Neural progenitor cell (in vitro differentiated cells): ENCODE data around the gene RASD1. TPM values are rescaled to one million over a fixed set of nuclear protein-coding genes. Genes with fewer than 3 reads are reported as not detected.
A peak's percentile ranks its signal among the peaks of the same experiment; 100 is the strongest.

Source experiments
- DNase-seq: peaks from one replicate; pipeline ENCODE4 v3.0.0-alpha.2; 2016; ENCODE audit warnings: low spot score
- H2AFZ ChIP-seq: fragments of 200-600 bp; sonication (generic); replicated peaks from 2 replicates; pipeline ENCODE4 v1.6.1; 2016; ENCODE audit warnings: antibody characterized with exemption
- H3F3A ChIP-seq: fragments of 200-600 bp; sonication (generic); 2 replicates; pipeline ENCODE4 v1.6.1; 2016; ENCODE audit warnings: antibody characterized with exemption, low read depth
- H3K27ac ChIP-seq: fragments of 200-600 bp; sonication (generic); 2 replicates; pipeline ENCODE4 v1.5.1; 2016; ENCODE audit warnings: mild to moderate bottlenecking
- H3K27me3 ChIP-seq: fragments of 200-600 bp; sonication (generic); 2 replicates; pipeline ENCODE4 v1.6.1; 2016; ENCODE audit warnings: mild to moderate bottlenecking, moderate library complexity
- H3K36me3 ChIP-seq: fragments of 200-600 bp; sonication (generic); 2 replicates; pipeline ENCODE4 v1.5.1; 2016
- H3K4me1 ChIP-seq: fragments of 200-600 bp; sonication (generic); 2 replicates; pipeline ENCODE4 v1.6.1; 2016; ENCODE audit warnings: mixed run types
- H3K4me2 ChIP-seq: fragments of 200-600 bp; sonication (generic); 2 replicates; pipeline ENCODE4 v1.6.1; 2016
- H3K4me3 ChIP-seq: fragments of 200-600 bp; sonication (generic); 2 replicates; pipeline ENCODE4 v1.5.1; 2016
- H3K79me2 ChIP-seq: fragments of 200-600 bp; sonication (generic); 2 replicates; pipeline ENCODE4 v1.6.1; 2016; ENCODE audit warnings: low read depth
- H3K9ac ChIP-seq: fragments of 200-600 bp; sonication (generic); 2 replicates; pipeline ENCODE4 v1.6.1; 2016
- H3K9me3 ChIP-seq: fragments of 200-600 bp; sonication (generic); 2 replicates; pipeline ENCODE4 v1.5.1; 2016; ENCODE audit warnings: low read depth
- H4K20me1 ChIP-seq: fragments of 200-600 bp; sonication (generic); 2 replicates; pipeline ENCODE4 v1.6.1; 2016; ENCODE audit warnings: low read depth
- H3K27ac Mint-ChIP-seq: 3 replicates; pipeline ENCODE4 v1.8.0; 2021; ENCODE audit warnings: mixed read lengths
- H3K27me3 Mint-ChIP-seq: 2 replicates; pipeline ENCODE4 v1.8.0; 2022; ENCODE audit warnings: low read depth, mild to moderate bottlenecking, inconsistent platforms, moderate library complexity, mixed read lengths; ENCODE audit not compliant: insufficient read depth
- H3K36me3 Mint-ChIP-seq: 3 replicates; pipeline ENCODE4 v1.8.0; 2021; ENCODE audit warnings: mixed read lengths
- H3K4me1 Mint-ChIP-seq: 3 replicates; pipeline ENCODE4 v1.8.0; 2021; ENCODE audit warnings: mixed read lengths
- H3K4me3 Mint-ChIP-seq: 3 replicates; pipeline ENCODE4 v1.8.0; 2021; ENCODE audit warnings: mild to moderate bottlenecking, moderate library complexity, mixed read lengths
- H3K9me3 Mint-ChIP-seq: 3 replicates; pipeline ENCODE4 v1.8.0; 2020; ENCODE audit warnings: mixed read lengths
- EZH2 ChIP-seq: fragments of 200-600 bp; sonication (generic); IDR thresholded peaks from 2 replicates; pipeline ENCODE4 v1.6.1; 2017; ENCODE audit warnings: antibody characterized with exemption, mild to moderate bottlenecking, moderate library complexity
- EZH2phosphoT487 ChIP-seq: fragments of 200-600 bp; sonication (generic); IDR thresholded peaks from 2 replicates; pipeline ENCODE4 v1.6.1; 2017; ENCODE audit warnings: antibody characterized with exemption
- total RNA-seq: library from RNA; depleted of rRNA; stranded (reverse); fragments of >200 nt; gene quantifications from 2 replicates; pipeline ENCODE4 v1.2.3, GENCODE V29; 2015; ENCODE audit warnings: low replicate concordance
- TF ChIP-seq, protein P1 (sequence below): fragments of 200-600 bp; sonication (generic); IDR thresholded peaks from 2 replicates; pipeline ENCODE4 v1.5.1; 2017; ENCODE audit warnings: antibody characterized with exemption, mild to moderate bottlenecking

The RASD1 gene, protein sequence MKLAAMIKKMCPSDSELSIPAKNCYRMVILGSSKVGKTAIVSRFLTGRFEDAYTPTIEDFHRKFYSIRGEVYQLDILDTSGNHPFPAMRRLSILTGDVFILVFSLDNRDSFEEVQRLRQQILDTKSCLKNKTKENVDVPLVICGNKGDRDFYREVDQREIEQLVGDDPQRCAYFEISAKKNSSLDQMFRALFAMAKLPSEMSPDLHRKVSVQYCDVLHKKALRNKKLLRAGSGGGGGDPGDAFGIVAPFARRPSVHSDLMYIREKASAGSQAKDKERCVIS
- 0.88 and 2.8 TPM in 2 replicates for total RNA-seq

DNA sequence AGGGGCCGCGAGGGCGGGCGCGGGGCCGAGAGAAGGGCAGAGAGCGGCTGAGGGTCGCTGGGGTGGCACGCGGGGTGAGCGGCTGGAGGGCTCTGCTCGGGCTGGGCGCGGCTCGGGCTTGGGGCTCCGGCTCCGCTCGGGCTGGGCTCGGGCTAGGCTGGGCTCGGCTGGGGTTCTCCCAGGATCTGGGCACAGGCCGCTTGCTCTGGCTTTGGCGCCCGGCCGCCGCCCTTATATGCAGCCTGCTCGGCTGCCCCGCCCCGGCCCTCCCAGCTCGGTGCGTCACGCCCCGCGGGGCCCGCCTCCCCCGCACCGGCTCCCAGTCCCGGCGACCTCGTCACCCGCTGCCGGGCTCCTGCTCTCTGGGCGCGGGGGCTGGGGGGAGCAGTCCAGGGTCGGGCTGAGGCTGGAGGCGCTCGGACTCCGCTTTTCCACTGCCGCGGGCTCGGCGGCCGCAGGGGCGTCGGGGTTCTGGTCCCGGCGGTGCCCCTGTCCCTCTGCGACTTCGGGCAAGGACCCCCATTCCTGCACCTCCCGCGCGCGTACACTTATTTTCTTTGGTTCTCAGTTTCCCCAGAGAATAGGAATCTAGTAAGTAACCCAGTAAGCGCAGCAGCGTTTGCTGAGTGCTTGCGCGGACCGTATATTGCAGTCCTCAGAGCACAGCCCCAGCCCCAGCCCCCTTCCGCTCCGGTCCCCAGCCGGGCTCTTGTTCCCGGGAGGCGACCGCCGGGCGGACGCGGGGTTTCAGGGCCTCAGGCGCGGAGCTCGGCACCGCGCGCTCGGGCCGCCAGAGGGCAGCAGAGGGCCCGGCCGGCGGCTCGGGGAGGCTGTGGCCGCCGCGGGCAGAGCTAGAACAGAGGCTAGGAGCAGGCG, at the start of gene RASD1:
Gene RASD1, minus strand, starts transcription at position 207 of the 876 bp plus-strand sequence. CDS start 214 bp downstream, outside the sequence.
- TF ChIP-seq, protein P1, sequence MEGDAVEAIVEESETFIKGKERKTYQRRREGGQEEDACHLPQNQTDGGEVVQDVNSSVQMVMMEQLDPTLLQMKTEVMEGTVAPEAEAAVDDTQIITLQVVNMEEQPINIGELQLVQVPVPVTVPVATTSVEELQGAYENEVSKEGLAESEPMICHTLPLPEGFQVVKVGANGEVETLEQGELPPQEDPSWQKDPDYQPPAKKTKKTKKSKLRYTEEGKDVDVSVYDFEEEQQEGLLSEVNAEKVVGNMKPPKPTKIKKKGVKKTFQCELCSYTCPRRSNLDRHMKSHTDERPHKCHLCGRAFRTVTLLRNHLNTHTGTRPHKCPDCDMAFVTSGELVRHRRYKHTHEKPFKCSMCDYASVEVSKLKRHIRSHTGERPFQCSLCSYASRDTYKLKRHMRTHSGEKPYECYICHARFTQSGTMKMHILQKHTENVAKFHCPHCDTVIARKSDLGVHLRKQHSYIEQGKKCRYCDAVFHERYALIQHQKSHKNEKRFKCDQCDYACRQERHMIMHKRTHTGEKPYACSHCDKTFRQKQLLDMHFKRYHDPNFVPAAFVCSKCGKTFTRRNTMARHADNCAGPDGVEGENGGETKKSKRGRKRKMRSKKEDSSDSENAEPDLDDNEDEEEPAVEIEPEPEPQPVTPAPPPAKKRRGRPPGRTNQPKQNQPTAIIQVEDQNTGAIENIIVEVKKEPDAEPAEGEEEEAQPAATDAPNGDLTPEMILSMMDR, result peak; percentile 90
- TF ChIP-seq EZH2phosphoT487, result peak; percentile 13
- TF ChIP-seq EZH2, result no peak
- H3K9me3 Mint-ChIP-seq, result no peaks in the 10 kb centered on the region

DNA sequence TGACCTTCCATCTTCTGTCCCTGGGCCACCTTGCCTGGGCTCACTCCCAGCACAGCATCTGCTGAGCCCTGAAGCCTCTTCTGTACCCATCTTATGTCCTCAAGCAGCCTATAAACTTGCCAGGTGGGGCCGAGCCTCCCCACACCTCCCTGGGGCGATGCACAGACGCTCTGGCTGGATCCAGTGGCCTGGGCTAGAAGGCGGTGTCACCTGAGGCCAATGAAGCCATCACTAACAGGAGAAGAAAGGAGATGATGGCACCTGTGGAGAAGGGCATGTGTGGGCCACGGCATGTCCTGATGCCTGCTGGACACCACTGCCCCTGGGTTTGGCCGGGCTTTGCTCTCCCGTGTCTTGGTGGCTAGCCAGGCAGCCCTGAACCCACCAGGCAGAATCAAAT, 49.8 kb upstream of the RASD1 start:
- TF ChIP-seq EZH2 (no peak), EZH2phosphoT487 (no peak)
- TF ChIP-seq, protein P1, result no peak
- no peaks in the 10 kb centered on the region for H3K9me3 ChIP-seq
- no peaks in the 10 kb centered on the region for H3K9me3 Mint-ChIP-seq
- H3K4me1 ChIP-seq, result peaks cover 2% of the 10 kb centered on the region
- H3K79me2 ChIP-seq, result no peaks in the 10 kb centered on the region
- no peak overlapping the region for H3K27ac ChIP-seq
- no peaks in the 10 kb centered on the region for H3K36me3 ChIP-seq
- H4K20me1 ChIP-seq, result peaks cover 5% of the 10 kb centered on the region
- no peak overlapping the region for H3K27ac Mint-ChIP-seq
- H3K9ac ChIP-seq, result no peak overlapping the region
- H3F3A ChIP-seq, result no peaks in the 10 kb centered on the region
- H3K4me3 ChIP-seq, result no peak overlapping the region
- H2AFZ ChIP-seq, result no peak overlapping the region
- no peak overlapping the region for H3K4me2 ChIP-seq
- H3K27me3 Mint-ChIP-seq, result peaks cover 2% of the 10 kb centered on the region
- no peaks in the 10 kb centered on the region for H3K36me3 Mint-ChIP-seq
- peaks cover 8% of the 10 kb centered on the region for H3K4me1 Mint-ChIP-seq
- H3K27me3 ChIP-seq, result no peaks in the 10 kb centered on the region
- DNase-seq, result no peak
- no peak overlapping the region for H3K4me3 Mint-ChIP-seq

More for the DNA sequence above, at the start of gene RASD1:
- peak within 1 kb of the TSS; percentile 85 for H3K4me2 ChIP-seq
- no peaks in the 10 kb centered on the region for H3K9me3 ChIP-seq
- H3K27ac ChIP-seq, result no peak within 1 kb of the TSS
- peaks cover 47% of the 10 kb centered on the region for H3K4me1 ChIP-seq
- peaks cover 9% of the 10 kb centered on the region for H3K36me3 Mint-ChIP-seq
- H3F3A ChIP-seq, result peaks cover 39% of the 10 kb centered on the region
- H3K79me2 ChIP-seq, result no peaks in the 10 kb centered on the region
- peak within 1 kb of the TSS; percentile 67 for H3K4me3 ChIP-seq
- H4K20me1 ChIP-seq, result peaks cover 45% of the 10 kb centered on the region
- no peaks in the 10 kb centered on the region for H3K36me3 ChIP-seq
- H3K27me3 Mint-ChIP-seq, result peaks cover 16% of the 10 kb centered on the region
- no peak within 1 kb of the TSS for H3K27ac Mint-ChIP-seq
- peak within 1 kb of the TSS; percentile 92 for H2AFZ ChIP-seq
- H3K4me3 Mint-ChIP-seq, result peak within 1 kb of the TSS; percentile 88
- no peak within 1 kb of the TSS for H3K9ac ChIP-seq
- H3K4me1 Mint-ChIP-seq, result peaks cover 31% of the 10 kb centered on the region
- DNase-seq, result peak; percentile 92
- peaks cover 31% of the 10 kb centered on the region for H3K27me3 ChIP-seq

DNA sequence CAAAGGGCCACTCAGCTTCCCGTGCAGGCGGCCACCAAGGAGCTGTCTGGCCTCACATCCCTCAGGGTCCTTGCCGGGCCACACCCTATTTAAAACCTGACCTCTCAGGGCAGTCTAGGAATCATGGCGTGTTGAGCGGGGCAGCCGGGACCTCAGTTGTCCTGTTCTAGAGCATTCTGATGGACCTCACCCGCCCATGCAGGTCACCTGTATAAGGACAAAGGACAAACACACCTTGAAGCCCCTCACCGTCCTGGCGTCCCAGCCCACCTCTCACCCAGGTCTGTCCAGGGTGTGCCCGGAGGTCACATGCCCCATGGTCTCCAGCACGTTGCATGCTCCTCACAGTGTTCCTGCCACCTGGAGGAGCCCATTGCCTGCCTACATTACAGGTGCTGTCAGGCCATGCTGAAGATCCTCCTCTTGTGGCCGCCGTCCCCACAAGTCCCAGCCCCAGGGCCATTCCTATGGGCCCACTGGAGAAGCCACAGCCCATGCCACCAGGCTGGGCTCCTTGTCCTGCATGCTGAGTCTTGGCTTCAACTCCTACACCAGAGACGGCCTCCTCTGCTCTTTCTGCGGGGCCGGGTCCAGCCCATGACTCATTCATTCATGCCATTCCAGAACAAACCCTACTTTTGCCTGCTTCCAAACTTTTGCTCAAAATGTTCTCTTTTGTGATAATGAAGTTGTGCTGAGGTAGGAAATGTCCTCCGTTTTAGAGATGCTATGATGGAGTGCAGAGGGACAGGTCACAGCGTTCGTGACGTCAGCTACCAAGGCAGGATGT, 49.0 kb upstream of the RASD1 start:
- Histone ChIP-seq H3K79me2 (no peaks in the 10 kb centered on the region), H3K4me1 (peaks cover 6% of the 10 kb centered on the region), H2AFZ (no peak overlapping the region), H3K9me3 (no peaks in the 10 kb centered on the region), H4K20me1 (no peaks in the 10 kb centered on the region), H3K9ac (no peak overlapping the region), H3K27me3 (no peaks in the 10 kb centered on the region), H3K27ac (no peak overlapping the region), H3K4me2 (no peak overlapping the region), H3K4me3 (no peak overlapping the region), H3K36me3 (no peaks in the 10 kb centered on the region), H3F3A (no peaks in the 10 kb centered on the region)
- no peaks in the 10 kb centered on the region for H3K9me3 Mint-ChIP-seq
- H3K36me3 Mint-ChIP-seq, result no peaks in the 10 kb centered on the region
- no peak overlapping the region for H3K4me3 Mint-ChIP-seq
- H3K27me3 Mint-ChIP-seq, result peaks cover 2% of the 10 kb centered on the region
- no peak for TF ChIP-seq EZH2
- TF ChIP-seq EZH2phosphoT487, result no peak
- TF ChIP-seq, protein P1, result no peak
- H3K27ac Mint-ChIP-seq, result no peak overlapping the region
- H3K4me1 Mint-ChIP-seq, result peaks cover 5% of the 10 kb centered on the region
- no peak for DNase-seq
